HG03045 (cell line): Measurements from ENCODE around the gene FRMD6.

Experiments
- ATAC-seq: cut with Tn5 transposase; IDR thresholded peaks from one replicate; pipeline ENCODE4 v1.9.1; 2021; ENCODE audit warnings: mild to moderate bottlenecking, moderate library complexity; ENCODE audit not compliant: unreplicated experiment

The FRMD6 gene

DNA sequence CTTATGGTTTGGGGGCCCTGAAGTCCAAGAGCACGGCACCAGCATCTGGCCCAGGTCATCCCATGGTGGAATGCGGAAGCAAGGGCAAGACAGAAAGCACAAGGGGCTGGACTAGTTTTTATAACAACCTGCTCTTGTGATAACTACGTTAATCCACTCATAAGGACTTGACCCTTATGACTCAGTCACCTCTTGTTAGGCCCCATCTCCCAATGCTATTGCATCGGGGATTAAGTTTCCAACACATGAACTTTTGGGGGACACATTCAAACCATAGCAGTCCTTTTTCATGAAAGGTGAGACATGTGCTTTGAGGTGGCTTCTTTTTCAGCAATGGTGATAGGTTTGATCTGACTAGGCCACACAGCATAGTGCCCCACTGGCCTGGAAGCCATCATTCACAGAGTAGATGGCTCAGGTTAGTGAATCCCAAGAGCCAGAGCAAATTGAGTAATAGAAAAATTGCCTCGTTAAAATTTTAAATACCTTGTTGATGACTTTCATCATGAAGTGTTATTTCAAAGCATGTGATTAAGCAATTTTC, 12.1 kb downstream of the FRMD6 start:
- ATAC-seq = no peak

DNA sequence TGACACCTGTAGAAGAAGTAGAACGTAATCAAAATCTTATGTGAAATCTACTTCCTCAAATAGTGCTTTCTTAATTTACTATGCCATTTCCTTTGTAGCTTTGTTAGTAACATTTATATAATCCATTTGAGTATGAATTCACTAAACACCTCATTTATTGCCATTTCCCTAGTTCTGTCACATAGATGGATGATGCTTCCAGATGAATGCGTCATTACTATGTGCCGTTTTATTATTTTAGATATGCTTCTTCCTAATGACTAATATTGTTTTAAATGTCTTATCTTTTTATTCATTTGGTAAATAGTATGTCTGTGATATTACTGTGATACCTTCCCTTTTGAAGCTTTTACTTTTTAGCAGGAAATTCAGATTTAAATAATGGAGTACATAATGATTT, 14.4 kb downstream of the FRMD6 start:
- no peak for ATAC-seq

- no peak for ATAC-seq
Measured at GRCh38 chr14:51666826-51667225, 15.1 kb downstream of the FRMD6 start.

GRCh38 chr14:51668870-51669269, 17.2 kb downstream of the FRMD6 start:
- ATAC-seq = no peak

- ATAC-seq = no peak
Measured at GRCh38 chr14:51674294-51675002, 22.7 kb downstream of the FRMD6 start.

- no peak for ATAC-seq
Measured at GRCh38 chr14:51676549-51676948, 24.8 kb downstream of the FRMD6 start.

DNA sequence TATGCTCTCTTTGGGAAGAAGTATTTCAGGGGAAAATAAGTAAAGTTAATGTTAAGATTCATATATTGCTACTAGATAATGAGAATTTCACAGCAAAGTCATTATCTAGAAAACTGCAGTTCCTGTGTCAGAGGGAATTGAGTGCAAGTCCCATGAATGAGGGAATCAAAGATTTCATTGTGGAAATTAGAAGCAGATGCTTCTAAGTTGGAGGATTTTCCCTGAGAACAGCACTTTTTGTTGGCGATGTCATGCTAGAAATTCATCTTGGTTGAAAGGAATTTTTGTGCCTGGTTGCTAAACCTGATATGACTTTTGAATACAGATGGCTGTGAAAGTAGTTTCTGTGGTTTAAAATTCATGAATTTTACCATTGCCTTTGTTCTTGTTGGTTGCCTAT, 25.6 kb downstream of the FRMD6 start:
- ATAC-seq = no peak

GRCh38 chr14:51677738-51678137, 26.0 kb downstream of the FRMD6 start:
- ATAC-seq = no peak

- no peak for ATAC-seq
Measured at GRCh38 chr14:51680031-51680430, 28.3 kb downstream of the FRMD6 start.

DNA sequence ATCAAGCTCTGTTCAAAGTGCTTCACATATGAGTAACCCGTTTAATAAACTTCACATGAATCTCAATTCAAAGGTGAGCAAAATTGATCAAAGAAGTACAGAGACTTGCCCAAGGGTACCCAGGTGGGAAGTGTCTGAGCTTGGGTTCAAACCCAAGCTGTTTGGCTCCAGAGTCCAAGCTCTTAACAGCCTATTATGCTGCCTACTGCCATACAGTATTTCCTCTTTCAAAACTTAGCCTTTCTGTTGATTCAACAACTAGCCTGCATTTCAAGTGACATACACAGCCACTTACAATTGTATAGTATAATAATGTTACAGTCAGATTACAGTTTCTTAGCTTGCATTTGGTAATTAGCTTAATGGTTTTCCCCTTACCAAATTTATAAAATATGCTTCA, 29.7 kb downstream of the FRMD6 start:
- ATAC-seq = no peak

- ATAC-seq = no peak
Measured at GRCh38 chr14:51682411-51682810, 30.7 kb downstream of the FRMD6 start.

DNA sequence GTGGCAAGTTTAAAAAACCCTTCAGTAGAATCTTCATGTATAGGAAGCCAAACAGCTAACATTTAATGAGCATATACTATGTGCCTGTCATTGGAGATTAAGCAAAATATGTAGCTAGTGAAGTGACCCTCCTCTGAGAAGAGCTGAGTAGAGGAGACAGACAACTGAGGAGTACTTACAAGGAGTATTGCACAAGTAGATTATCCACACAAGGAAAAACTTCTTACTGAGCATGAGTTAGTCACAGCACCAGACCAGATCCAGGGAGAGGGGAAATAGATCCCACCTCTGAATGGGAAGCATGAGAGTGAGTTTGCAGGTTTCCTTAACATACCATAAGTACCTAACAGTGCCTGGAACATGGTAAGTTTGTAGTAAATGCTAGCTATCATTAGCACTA, 33.0 kb downstream of the FRMD6 start:
- ATAC-seq = no peak

GRCh38 chr14:51691176-51691575, 39.5 kb downstream of the FRMD6 start:
- ATAC-seq = no peak

DNA sequence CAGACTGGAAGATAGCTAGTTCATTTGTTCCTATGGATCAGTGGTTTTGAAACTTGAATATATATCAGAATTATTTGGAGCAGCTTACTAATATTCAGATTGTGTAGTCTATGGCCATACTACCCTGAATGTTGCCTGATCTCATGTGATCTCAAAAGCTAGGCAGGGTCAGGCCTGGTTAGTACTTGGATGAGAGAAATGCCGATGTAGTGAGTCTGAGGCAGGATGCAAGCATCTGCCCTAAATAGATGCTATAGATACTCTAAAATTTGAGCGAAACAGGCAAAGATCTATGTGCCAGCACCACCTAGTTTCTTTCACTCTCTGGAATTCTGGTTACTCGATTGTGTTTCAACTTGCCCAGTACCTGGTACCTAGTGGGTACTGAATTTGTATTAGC, 40.9 kb downstream of the FRMD6 start:
- no peak for ATAC-seq

DNA sequence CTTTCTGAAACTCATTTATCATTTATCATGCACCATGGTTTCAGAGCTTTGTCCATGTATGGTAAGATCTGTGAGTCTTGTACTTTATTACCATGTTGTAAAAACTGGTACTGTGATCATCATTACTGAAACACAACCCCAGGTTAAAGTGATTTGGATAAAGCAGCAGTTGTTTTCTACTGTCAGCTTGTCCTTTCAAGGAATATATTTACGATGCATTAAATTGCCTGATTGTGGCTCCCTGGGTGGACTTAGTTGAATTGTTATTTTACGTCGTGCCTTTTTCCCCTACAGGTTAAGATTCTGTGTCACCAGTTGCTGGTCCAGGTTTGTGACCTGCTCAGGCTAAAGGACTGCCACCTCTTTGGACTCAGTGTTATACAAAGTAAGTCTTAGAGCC, 46.1 kb downstream of the FRMD6 start:
- ATAC-seq = no peak

- no peak for ATAC-seq
Measured at GRCh38 chr14:51701951-51702350, 50.2 kb downstream of the FRMD6 start.

GRCh38 chr14:51703787-51704186, 52.1 kb downstream of the FRMD6 start:
- no peak for ATAC-seq

DNA sequence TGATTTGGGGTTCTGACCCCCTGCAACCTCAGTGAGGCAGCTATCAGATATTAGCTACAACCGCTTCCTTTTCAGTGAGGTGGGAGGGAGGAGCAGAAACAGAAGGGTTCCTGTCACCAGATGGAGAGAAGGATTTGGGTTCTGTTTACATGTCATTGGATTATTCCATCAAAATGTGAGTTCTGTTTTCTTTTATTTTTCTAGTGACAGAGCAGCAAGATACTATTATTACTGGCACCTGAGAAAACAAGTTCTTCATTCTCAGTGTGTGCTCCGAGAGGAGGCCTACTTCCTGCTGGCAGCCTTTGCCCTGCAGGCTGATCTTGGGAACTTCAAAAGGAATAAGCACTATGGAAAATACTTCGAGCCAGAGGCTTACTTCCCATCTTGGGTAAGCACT, 52.8 kb downstream of the FRMD6 start:
- no peak for ATAC-seq

DNA sequence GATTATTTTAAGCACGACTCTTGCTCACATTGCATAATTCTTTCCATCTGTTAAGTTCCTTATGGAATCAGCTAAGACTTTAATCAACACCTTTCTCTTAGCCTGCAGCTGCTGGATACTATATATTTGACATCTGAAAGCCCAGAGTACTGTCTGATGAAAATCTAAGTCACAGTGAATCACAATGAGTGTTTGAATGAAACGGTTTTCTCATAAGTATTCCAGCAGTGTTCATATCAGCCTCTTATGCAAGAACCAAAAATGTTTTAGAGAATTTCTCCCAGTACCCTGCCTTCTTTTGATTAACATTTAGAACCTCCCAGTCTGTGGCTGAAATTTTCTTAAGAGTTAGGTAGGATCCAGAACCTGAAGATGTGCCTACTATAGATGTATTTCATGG, 55.6 kb downstream of the FRMD6 start:
- ATAC-seq = no peak

- no peak for ATAC-seq
Measured at GRCh38 chr14:51711505-51711904, 59.8 kb downstream of the FRMD6 start.

DNA sequence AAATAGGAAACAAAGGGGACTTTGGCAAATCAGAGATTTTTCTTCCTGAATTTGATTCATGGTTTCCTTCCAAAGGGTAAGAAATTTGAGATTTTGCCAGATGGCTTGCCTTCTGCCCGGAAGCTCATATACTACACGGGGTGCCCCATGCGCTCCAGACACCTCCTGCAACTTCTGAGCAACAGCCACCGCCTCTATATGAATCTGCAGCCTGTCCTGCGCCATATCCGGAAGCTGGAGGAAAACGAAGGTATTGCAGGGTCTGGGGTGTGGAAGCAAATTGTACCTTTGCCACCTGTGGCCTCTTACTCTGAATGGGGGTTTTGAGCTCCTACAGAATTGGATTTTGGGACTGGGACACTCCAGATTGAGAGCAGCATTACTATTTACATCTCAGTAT, 63.5 kb downstream of the FRMD6 start:
- no peak for ATAC-seq

DNA sequence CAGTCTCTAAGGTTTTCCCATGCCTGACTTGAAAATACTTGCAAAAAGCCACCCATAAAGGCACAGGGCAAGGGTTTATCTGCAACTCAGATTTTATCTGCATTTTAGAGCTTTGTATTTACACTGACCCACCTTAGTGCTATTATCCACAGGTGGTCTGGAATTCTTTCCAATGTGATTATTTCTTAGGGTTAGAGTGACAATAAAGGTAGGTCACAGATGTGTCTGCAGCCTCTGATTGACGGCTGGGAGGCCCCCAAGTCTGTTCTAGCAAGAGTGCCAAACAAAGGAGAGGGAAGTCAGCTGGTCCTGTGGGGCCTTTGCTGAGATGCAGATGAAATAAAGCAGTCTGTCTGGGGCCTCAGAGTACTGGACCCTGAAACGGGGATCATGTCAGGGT, 64.0 kb downstream of the FRMD6 start:
- ATAC-seq = no peak

GRCh38 chr14:51716610-51717009, 64.9 kb downstream of the FRMD6 start:
- no peak for ATAC-seq
